IPS-15b (cell line): ENCODE measurements around the gene CTTNBP2NL.
"Not testable (repeated sequence)": the region's sequence is repeated elsewhere in the genome, so short reads cannot be mapped to it uniquely, and the experiment has no call there.

Experiments
- H3K27me3 ChIP-seq: one replicate; pipeline ENCODE4 v1.6.1; 2013; ENCODE audit warnings: low read length; ENCODE audit not compliant: control insufficient read depth, insufficient read depth
- H3K36me3 ChIP-seq: one replicate; pipeline ENCODE4 v1.6.1; 2013; ENCODE audit warnings: low read length; ENCODE audit not compliant: control insufficient read depth, insufficient read depth
- H3K4me1 ChIP-seq: one replicate; pipeline ENCODE4 v1.6.1; 2013; ENCODE audit warnings: mild to moderate bottlenecking, low read length; ENCODE audit not compliant: control insufficient read depth, insufficient read depth
- H3K4me3 ChIP-seq: one replicate; pipeline ENCODE4 v1.5.1; 2013; ENCODE audit warnings: low read depth, low read length
- H3K9ac ChIP-seq: one replicate; pipeline ENCODE4 v1.6.1; 2013; ENCODE audit warnings: low read depth, mild to moderate bottlenecking, low read length
- H3K9me3 ChIP-seq: one replicate; pipeline ENCODE4 v1.6.1; 2013; ENCODE audit warnings: mild to moderate bottlenecking, low read length; ENCODE audit not compliant: control insufficient read depth, insufficient read depth

Gene CTTNBP2NL

DNA sequence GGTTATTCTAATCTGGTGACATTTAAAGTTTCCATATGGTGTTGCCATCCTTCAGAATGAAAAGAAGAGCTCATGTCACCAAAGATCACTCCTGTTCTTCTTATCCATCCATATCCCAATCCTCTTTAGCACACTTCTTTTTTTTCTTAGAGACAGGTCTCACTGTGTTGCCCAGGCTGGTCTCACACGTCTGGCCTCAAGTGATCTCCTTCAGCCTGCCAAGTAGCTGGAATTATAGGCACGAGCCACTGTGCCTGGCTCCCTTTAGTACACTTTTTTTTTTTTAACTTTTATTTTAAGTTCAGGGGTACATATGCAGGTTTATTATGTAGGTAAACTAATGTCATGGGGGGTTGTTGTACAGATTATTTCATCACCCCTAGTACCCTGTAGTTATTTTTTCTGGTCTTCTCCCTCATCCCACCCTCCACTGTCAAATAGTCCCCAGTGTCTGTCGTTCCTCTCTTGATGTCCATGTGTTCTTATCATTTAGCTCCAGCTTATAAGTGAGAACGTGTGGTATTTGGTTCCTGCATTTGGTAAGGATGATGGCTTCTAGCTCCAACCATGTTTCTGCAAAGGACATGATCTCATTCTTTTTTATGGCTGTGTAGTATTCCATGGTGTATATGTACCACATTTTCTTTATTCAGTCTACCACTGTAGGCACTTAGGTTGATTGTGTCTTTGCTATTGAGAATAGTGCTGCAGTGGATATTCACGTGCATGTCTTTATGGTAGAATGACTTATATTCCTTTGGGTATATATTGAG is 40.6 kb downstream of the CTTNBP2NL start:
- H3K9ac ChIP-seq, result no peak overlapping the region
- H3K27me3 ChIP-seq, result no peaks in the 10 kb centered on the region
- H3K9me3 ChIP-seq, result no peaks in the 10 kb centered on the region
- no peaks in the 10 kb centered on the region for H3K36me3 ChIP-seq
- H3K4me3 ChIP-seq, result no peak overlapping the region
- no peaks in the 10 kb centered on the region for H3K4me1 ChIP-seq

DNA sequence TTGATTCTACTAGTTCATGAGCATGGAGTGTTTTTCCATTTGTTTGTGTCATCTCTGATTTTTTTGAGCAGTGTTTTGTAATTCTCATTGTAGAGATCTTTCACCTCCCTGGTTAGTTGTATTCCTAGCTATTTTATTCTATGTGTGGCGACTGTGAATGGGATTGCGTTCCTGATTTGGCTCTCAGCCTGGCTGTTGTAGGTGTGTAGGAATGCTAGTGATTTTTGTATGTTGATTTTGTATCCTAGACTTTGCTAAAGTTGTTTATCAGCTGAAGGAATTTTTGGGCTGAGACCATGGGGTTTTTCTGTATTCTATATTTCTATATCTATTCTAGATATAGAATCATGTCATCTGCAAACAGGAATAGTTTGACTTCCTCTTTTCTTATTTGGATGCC is 42.1 kb downstream of the CTTNBP2NL start:
- H3K9ac ChIP-seq, H3K4me1 ChIP-seq, H3K4me3 ChIP-seq, H3K36me3 ChIP-seq, H3K9me3 ChIP-seq, H3K27me3 ChIP-seq: not testable (repeated sequence)

DNA sequence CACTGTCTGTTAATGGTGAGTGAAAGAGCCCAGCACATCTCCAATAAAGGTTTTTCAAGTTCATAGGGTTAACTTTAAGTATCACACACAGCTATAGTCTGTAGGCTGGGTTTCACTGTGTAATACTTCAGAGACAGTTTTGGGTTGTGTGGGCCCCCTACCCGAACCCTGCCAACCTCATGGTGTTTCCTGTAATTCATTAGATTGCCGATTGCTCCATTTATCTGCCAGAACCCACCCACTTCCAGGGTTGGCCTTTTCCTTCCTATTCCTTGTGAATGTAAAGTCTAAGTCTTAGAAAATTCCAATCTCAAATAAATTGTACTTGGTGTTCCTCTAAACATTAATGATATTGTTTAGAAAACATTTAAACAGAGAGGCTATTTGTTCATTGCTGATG is 43.6 kb downstream of the CTTNBP2NL start:
- Histone ChIP-seq H3K36me3 (no peaks in the 10 kb centered on the region), H3K9me3 (no peaks in the 10 kb centered on the region), H3K27me3 (no peaks in the 10 kb centered on the region), H3K9ac (no peak overlapping the region), H3K4me3 (no peak overlapping the region), H3K4me1 (no peaks in the 10 kb centered on the region)

DNA sequence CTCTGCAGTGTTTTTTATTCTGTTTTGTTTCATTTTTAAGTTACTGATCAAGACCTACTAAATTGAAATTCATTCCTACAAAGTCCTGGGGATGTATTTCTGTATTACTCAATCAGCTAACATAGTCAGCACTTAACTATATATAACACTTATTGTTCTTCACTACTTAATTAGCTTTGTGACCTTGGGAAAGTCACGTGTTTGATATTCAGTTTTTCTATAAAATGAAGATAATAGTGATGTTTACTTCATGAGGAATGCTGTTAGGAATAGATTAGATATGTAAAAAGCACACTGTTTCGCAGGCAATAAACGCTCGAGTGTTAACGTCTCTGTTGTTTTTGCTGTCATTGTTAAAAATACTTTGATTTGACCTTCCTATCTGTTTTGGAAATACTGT is 44.6 kb downstream of the CTTNBP2NL start:
- Histone ChIP-seq H3K4me3 (no peak overlapping the region), H3K9me3 (no peaks in the 10 kb centered on the region), H3K27me3 (no peaks in the 10 kb centered on the region), H3K36me3 (no peaks in the 10 kb centered on the region), H3K4me1 (no peaks in the 10 kb centered on the region), H3K9ac (no peak overlapping the region)

DNA sequence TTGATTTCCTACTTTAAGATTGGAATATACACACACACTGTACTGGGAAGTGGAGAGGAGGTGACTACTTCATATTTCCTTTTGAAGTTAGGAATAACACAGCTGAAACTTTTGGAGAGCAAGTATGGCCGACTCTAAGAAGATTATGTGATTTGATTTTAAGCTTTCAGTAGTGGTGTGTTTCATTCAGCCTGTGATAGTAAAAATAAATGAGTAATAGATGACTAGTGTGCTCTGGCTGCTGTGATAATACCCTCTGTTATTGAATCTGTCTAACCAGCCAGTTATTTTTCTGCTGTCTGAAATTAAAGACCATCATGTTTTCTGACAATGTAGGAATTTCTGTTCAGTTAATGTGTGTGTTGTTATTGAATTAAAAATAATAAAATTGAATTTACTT is 48.3 kb downstream of the CTTNBP2NL start:
- Histone ChIP-seq H3K9ac (no peak overlapping the region), H3K27me3 (no peaks in the 10 kb centered on the region), H3K4me3 (no peak overlapping the region), H3K4me1 (no peaks in the 10 kb centered on the region), H3K9me3 (no peaks in the 10 kb centered on the region), H3K36me3 (no peaks in the 10 kb centered on the region)

- Histone ChIP-seq H3K9ac (no peak overlapping the region), H3K27me3 (no peaks in the 10 kb centered on the region), H3K36me3 (no peaks in the 10 kb centered on the region), H3K4me1 (no peaks in the 10 kb centered on the region), H3K4me3 (no peak overlapping the region), H3K9me3 (no peaks in the 10 kb centered on the region)
Observed at GRCh38 chr1:112445596-112445995, 49.6 kb downstream of the CTTNBP2NL start.

DNA sequence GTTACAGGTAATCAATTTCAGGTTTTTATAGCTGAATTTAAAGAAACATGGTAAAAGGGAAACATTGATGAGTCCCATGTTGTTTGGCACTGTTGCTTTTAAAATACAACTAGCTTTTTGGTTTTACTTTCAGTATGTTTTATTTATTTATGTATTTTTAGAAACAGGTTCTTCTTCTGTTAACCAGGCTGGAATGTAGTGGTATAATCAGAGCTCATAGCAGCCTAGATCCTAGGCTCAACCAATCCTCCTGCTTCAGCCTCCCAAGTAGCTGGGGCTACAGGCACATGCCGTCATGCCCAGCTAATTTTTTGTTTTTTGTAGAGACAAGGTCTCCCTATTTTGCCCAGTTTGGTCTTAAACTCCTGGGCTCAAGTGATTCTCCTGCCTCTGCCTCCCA is 50.4 kb downstream of the CTTNBP2NL start:
- no peak overlapping the region for H3K9ac ChIP-seq
- no peak overlapping the region for H3K4me3 ChIP-seq
- H3K36me3 ChIP-seq, result no peaks in the 10 kb centered on the region
- H3K4me1 ChIP-seq, result no peaks in the 10 kb centered on the region
- H3K27me3 ChIP-seq, result no peaks in the 10 kb centered on the region
- H3K9me3 ChIP-seq, result no peaks in the 10 kb centered on the region

DNA sequence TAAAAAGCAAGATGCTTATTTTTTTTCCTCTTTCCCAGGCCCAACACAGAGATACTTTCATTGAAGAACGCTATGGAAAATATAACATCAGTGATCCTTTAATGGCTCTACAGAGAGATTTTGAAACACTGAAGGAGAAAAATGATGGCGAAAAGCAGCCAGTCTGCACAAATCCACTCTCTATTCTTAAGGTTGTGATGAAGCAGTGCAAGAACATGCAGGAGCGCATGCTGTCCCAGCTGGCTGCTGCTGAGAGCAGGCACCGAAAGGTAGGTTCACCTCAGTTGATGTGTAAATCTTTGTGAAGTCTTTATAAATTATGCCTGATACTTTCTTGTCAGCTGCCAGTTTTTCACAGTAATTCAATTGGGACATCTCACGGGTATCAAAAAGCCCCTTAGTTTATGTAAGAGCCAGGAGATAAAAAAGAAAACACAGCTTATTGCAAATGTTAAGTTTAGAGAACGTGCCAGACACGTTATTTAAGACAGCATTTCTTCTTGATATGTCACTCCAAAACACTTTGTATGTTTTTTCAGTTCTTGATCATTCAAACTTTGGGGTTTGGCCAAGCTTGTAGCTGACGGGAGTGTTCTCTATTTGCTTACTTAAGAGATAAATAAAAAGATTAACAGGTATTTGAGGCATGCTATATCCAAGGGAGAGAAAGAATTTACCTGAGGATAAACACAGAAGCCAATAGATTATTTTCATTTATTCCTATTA is 53.1 kb downstream of the CTTNBP2NL start:
- H3K36me3 ChIP-seq, result peaks cover 8% of the 10 kb centered on the region
- H3K9me3 ChIP-seq, result no peaks in the 10 kb centered on the region
- no peaks in the 10 kb centered on the region for H3K4me1 ChIP-seq
- H3K9ac ChIP-seq, result no peak overlapping the region
- no peaks in the 10 kb centered on the region for H3K27me3 ChIP-seq
- no peak overlapping the region for H3K4me3 ChIP-seq

DNA sequence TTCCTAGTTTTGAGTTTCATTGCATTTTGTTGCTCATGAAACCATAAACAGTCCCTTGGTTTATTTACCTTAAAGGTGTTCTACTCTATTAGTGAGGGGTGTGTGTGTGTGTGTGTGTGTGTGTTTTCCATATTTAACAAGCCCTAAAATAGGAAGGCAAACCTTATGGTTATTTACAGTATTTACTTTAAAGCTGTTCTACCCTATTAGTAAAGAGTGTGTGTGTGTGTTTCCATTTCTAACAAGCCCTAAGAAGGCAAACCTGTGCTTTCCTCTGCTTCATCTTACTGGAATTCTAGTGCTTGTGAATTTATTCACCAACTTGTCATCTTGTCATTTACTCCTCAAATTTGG is 53.6 kb downstream of the CTTNBP2NL start:
- Histone ChIP-seq H3K27me3 (no peaks in the 10 kb centered on the region), H3K36me3 (peaks cover 14% of the 10 kb centered on the region), H3K4me3 (no peak overlapping the region), H3K9ac (no peak overlapping the region), H3K4me1 (no peaks in the 10 kb centered on the region), H3K9me3 (no peaks in the 10 kb centered on the region)

DNA sequence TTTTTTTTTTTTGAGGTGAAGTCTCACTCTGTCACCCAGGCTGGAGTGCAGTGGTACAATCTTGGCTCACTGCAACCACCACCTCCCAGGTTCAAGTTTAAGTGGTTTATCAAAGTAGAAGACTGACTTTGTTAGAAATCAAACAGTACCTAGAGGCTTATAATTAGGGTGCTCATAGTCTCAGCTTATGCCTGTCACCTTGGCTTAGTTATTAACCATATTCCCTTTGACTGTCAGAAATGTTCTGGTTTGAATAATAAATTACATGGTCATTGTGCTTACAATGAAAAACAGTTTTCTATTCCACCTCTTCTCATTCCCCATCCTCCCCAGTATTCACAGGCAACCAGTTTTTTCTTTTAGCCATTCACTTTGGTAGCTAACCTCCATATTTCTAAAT is 54.8 kb downstream of the CTTNBP2NL start:
- Histone ChIP-seq H3K9ac (no peak overlapping the region), H3K4me3 (no peak overlapping the region), H3K36me3 (peaks cover 16% of the 10 kb centered on the region), H3K4me1 (no peaks in the 10 kb centered on the region), H3K9me3 (no peaks in the 10 kb centered on the region), H3K27me3 (no peaks in the 10 kb centered on the region)

DNA sequence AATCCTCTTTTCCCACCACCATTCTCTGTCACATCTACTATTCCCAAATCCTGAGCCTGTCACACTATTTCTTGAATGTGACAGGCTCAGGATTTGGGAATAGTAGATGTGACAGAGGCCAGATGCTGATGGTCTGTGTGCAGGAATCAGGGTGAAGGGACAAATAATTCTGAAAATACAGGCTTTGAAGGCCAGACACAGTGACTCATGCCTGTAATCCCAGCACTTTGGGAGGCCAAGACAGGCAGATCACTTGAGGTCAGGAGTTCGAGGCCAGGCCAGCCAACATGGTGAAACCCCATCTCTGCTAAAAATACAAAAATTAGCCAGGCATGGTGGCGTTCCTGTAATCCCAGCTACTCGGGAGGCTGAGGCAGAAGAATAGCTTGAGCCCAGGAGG is 55.3 kb downstream of the CTTNBP2NL start:
- not testable (repeated sequence) for H3K9ac ChIP-seq, H3K9me3 ChIP-seq, H3K4me3 ChIP-seq, H3K4me1 ChIP-seq, H3K27me3 ChIP-seq
- peaks cover 19% of the 10 kb centered on the region for H3K36me3 ChIP-seq

DNA sequence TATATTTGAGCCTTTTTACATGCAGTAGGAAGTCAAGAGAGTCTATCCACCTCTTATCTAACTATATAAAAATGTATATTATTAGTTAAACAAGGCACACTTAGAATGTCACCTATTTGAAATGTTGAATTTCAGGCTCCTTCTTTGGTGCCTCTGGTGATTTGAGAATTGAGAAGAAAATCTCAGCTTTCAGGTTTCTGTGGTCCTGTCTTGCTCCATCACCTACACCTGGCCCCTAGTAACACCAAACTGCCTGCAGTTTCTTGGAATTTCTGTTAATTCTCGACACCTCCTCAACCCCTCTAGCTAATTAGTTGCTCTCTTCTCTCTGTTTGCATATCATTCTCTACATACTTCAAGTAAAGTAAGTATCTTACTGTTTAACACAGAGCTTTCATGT is 57.9 kb downstream of the CTTNBP2NL start:
- Histone ChIP-seq H3K9ac (no peak overlapping the region), H3K4me1 (no peaks in the 10 kb centered on the region), H3K9me3 (no peaks in the 10 kb centered on the region), H3K27me3 (no peaks in the 10 kb centered on the region), H3K36me3 (peaks cover 28% of the 10 kb centered on the region), H3K4me3 (no peak overlapping the region)
